ENCODE results near the gene BICD1.

GRCh38 chr12:32382226-32382625 is 275.6 kb downstream of the BICD1 start:
- no peak for TF ChIP-seq GATA3 (IDR thresholded peaks at IDR 0.05; ENCODE audit: low read depth, low read length)
- no peak for TF ChIP-seq GATA2 (IDR thresholded peaks at IDR 0.05; ENCODE audit: low read depth, low read length)
